GM19043 (cell line): ENCODE measurements around the gene RPTOR.

Experiments used
- ATAC-seq: cut with Tn5 transposase; IDR thresholded peaks from one replicate; pipeline ENCODE4 v1.9.1; 2021; ENCODE audit warnings: low read depth; ENCODE audit not compliant: unreplicated experiment

The RPTOR gene

GRCh38 chr17:80633207-80633606, 88.6 kb downstream of the RPTOR start:
- no peak for ATAC-seq

GRCh38 chr17:80633994-80634566, 89.4 kb downstream of the RPTOR start:
- no peak for ATAC-seq

DNA sequence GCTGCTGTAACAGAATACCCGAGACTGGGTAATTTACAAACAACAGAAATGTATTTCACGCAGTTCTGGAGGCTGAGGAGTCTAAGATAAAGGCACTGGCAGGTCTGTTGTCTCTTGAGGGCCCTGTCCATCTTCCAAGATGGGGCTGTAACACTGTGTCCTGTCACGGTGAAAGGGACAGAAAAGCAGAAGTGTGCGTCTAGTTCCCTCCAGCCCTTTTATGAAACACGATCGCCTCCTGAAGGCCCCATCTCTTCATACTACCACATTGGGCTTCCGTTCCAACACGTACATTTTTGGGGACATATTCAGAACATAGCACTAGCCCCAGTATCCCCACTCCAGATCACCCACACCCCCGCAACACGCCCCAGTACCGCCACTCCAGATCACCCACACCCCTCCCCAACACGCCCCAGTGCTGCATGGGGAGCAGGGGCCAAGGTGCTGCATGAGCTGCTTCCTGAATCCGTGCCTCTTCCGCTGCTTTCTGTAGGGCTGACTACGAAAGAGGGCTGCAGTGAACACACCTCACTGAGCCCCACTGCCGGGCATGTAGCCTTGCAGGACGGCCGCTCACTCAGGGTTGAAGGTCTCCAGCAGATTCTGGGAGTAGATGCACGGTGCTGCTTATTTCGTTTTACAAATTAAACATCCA, 91.9 kb downstream of the RPTOR start:
- no peak for ATAC-seq

- ATAC-seq = no peak
Measured at GRCh38 chr17:80637048-80637781, 92.6 kb downstream of the RPTOR start.

DNA sequence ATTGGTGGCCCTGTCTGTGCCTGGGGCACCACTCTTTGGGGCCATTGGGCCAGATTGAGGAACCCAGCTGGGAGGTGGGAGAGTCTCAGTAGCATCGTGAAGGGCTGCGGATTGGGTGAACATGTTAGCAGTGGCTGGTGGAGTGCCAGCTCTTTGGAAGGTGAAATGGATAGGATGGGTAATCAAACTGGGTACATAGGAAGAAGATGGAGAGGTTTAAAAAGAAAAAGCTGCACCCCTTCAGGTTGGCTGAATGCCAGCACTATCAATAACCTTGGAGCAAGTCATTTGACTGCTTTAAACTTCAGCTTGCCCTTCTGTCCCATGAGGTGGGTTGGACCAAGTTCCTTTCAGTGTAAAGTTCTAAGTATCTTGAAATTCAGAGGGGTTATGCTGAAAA, 95.0 kb downstream of the RPTOR start:
- ATAC-seq = no peak

DNA sequence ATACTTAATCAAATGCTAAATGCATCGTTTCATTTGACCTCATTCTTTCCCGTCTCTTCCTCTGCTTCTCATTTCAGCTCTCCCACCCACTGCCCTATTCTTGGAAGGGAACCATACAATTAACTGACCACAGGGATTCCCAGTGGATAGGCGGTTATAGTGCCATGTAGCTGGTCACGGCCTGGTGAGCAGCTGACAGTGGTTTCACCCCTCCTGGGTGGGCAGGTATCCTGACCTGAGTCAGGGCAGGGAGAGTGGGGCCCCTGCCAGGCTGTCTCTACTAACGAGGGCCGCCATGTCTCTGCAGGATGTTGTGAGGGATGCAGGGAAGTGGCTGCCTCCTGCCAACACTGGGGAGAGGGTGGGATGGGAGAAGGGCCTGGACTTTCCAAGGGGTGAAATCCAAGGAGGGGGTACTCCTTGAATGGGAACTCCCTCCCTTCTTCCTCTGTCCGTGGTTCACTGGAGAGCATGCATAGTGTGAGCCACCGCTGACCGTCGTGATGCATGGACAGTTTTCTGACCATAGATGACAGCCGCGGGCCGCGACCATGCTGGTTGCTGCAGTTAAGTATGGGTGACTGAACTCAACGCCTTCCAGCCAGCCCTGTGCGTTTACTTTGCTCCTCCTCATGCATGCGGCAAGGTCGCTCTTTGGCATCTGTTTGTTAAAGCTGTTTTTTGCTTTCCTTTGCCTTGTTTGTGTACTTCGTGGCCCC, 95.9 kb downstream of the RPTOR start:
- no peak for ATAC-seq

- no peak for ATAC-seq
Measured at GRCh38 chr17:80643326-80644099, 98.9 kb downstream of the RPTOR start.

DNA sequence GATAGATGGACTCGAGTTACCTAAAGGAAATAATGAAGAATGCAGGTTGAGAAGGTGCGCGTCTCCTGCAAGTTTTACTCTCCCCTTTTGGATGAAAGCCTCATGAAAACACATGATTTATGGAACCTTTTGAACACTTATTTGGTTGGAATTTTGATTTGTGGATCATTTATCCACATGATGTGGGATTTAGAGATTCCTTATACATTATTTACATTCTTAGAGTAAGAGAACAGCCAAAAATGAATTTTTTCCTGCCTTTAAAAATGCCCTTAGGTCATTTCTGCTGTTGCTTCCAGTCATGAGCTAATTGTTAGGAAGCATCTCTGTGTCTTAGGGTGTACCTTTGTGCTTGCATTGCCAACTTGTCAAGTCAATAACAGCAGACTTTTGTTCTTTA, 99.9 kb downstream of the RPTOR start:
- ATAC-seq = no peak

DNA sequence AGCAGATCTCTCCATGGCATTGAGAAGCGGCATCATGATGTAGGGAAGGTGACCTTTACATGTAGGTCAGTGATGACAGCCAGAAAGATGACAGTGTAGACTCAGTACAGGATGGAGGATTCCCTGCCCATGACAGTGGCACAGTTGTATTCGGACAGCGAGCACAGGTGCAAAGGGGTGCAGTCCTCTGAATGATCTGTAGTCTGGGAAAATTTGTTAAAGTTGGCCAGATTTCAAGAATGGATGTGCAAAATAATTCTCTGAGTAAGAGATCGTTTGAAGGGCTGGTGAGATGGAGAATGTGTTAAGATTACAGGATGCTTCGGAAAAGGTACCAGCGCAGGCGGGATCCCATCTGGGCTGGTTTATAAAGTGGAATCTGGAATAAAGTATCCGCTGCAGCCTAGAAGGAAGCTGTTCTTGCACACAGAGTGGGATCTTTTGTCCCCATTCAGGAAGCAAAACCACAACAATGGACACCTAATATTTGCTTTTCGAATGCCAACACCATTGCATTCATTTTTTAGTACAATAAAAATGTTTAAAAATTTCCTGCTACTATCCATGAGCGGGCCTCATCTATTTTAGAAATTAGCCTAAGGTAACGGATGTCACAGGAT, 101.2 kb downstream of the RPTOR start:
- no peak for ATAC-seq

DNA sequence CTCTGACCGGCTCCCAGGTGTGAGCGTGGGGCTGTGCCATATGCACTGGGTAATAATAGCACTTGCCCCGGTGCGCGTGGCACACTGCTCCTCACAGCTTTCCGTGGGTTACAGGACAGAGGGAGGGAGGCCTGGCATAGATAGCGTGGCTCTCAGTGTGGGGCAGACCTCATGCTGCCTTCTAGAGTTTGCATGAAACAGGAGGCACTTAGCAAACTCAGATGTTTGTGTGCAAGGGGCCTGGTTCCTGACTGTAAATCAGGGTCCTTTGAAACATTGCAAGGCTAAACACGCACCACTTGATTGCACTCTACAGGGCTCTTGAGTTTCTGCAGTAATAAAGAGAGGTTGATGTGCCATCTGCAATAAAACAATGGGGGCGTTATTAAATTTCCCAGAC, 101.7 kb downstream of the RPTOR start:
- no peak for ATAC-seq

GRCh38 chr17:80647746-80648145, 103.1 kb downstream of the RPTOR start:
- no peak for ATAC-seq

DNA sequence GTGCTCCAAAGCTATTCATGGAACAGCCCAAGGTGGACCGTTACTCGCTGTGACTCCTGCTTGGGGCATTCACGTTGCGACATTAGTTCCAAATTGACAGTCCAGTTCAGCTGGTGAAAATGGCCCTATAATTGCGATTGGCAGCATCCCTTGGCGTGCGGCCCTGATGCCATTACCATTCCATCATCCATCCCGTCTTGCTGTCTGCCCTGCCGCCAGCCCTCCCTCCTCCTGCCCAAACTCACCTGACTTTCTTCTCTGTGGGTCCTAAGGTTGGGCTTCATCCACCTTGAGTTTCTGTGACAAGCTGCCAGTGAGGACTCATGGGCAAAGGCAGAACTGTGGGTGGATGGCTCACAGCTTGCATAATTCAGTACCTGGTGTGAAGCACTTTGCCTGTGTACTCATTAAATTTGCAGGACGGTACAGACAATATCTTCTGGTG, 104.6 kb downstream of the RPTOR start:
- no peak for ATAC-seq

GRCh38 chr17:80649672-80650330, 105.2 kb downstream of the RPTOR start:
- no peak for ATAC-seq

- ATAC-seq = no peak
Measured at GRCh38 chr17:80650331-80650672, 105.7 kb downstream of the RPTOR start.

- no peak for ATAC-seq
Measured at GRCh38 chr17:80650751-80651518, 106.3 kb downstream of the RPTOR start.

- no peak for ATAC-seq
Measured at GRCh38 chr17:80652756-80653330, 108.2 kb downstream of the RPTOR start.

- no peak for ATAC-seq
Measured at GRCh38 chr17:80653856-80654255, 109.2 kb downstream of the RPTOR start.

GRCh38 chr17:80655608-80656007, 111.0 kb downstream of the RPTOR start:
- no peak for ATAC-seq

- no peak for ATAC-seq
Measured at GRCh38 chr17:80656590-80656989, 112.0 kb downstream of the RPTOR start.
